K562 (cell line): Measurements from ENCODE around the gene ASPHD2. TPM values are rescaled to one million over a fixed set of nuclear protein-coding genes. Genes with fewer than 3 reads are reported as not detected.

ENCODE experiments used
- BMI1 ChIP-seq: fragments of 150-350 bp; IDR thresholded peaks from 2 replicates; pipeline ENCODE4 v1.6.1; 2014; ENCODE audit warnings: low read length
- CBX1 ChIP-seq: sonication (generic); IDR thresholded peaks from 2 replicates; pipeline ENCODE4 v1.6.1; 2016; ENCODE audit warnings: antibody characterized with exemption, low read depth, mild to moderate bottlenecking
- CC2D1A ChIP-seq: fragments of 450-650 bp; IDR thresholded peaks from 2 replicates; pipeline ENCODE4 v1.6.1; 2017; ENCODE audit warnings: mild to moderate bottlenecking
- E2F1 ChIP-seq: sonication (generic); formaldehyde crosslinking; IDR thresholded peaks from 2 replicates; pipeline ENCODE4 v1.8.1; 2023; ENCODE audit warnings: mild to moderate bottlenecking, missing genetic modification reagents, moderate library complexity
- JUND ChIP-seq, 2 experiments: IDR thresholded peaks; 2 replicates in 1 of 2; 3 replicates in 1 of 2; pipeline ENCODE4 v1.6.1; 2011; ENCODE audit warnings: borderline replicate concordance in 2 of 2, low read depth in 2 of 2, low read length in 2 of 2, improper control_type of control experiment in 1 of 2, missing biosample characterization in 1 of 2, missing genetic modification characterization in 1 of 2, missing genetic modification reagents in 1 of 2
- RREB1 ChIP-seq: fragments of 250-450 bp; sonication (Bioruptor Pico); IDR thresholded peaks from 2 replicates; pipeline ENCODE4 v1.4.0; 2020
- SIN3B ChIP-seq: fragments of 450-650 bp; IDR thresholded peaks from 2 replicates; pipeline ENCODE4 v1.6.1; 2017; ENCODE audit warnings: low read depth, mild to moderate bottlenecking, moderate library complexity
- SMARCC2 ChIP-seq: fragments of 450-650 bp; IDR thresholded peaks from 2 replicates; pipeline ENCODE4 v1.6.1; 2017; ENCODE audit warnings: antibody characterized with exemption, moderate library complexity, mild to moderate bottlenecking, low read depth
- TFE3 ChIP-seq: fragments of 450-650 bp; formaldehyde crosslinking; IDR thresholded peaks from 2 replicates; pipeline ENCODE4 v1.4.0; 2020; ENCODE audit warnings: mild to moderate bottlenecking, mixed read lengths
- THAP7 ChIP-seq: fragments of 250-450 bp; sonication (Bioruptor Pico); IDR thresholded peaks from 2 replicates; pipeline ENCODE4 v1.5.0; 2021
- ZBTB12 ChIP-seq: fragments of 250-450 bp; sonication (Bioruptor Pico); IDR thresholded peaks from 2 replicates; pipeline ENCODE4 v1.4.0; 2020
- ZNF133 ChIP-seq: fragments of 250-450 bp; sonication (Bioruptor Pico); IDR thresholded peaks from 2 replicates; pipeline ENCODE4 v1.4.0; 2020; ENCODE audit warnings: mild to moderate bottlenecking
- ZNF445 ChIP-seq: fragments of 250-450 bp; sonication (Bioruptor Pico); IDR thresholded peaks from 2 replicates; pipeline ENCODE4 v1.4.0; 2020; ENCODE audit warnings: low read depth, mild to moderate bottlenecking, moderate library complexity
- polyA plus RNA-seq, 8 experiments: library from polyadenylated mRNA; depleted of rRNA in 4 of 8; stranded (reverse) in 5 of 8; unstranded in 3 of 8; fragments of >200 nt; fragmentation: Nextera tagmentation in 2 of 8; fragmentation: Illumina TruSeq in 1 of 8; extraction: Ambion mirVana in 2 of 8; extraction: Trizol in 1 of 8; gene quantifications; 2 replicates each; pipeline versions ENCODE4 v1.2.1 to v1.2.3, GENCODE V29; 2011 to 2014; ENCODE audit warnings: inconsistent platforms in 1 of 8, missing spikeins in 1 of 8
- total RNA-seq, 7 experiments: library from RNA; depleted of rRNA in 6 of 7; stranded (reverse); fragments of >200 nt in 6 of 7; fragmentation: Illumina TruSeq in 2 of 7; extraction: Trizol in 2 of 7; gene quantifications; 2 replicates each; pipeline versions ENCODE4 v1.2.1 to v1.2.3, GENCODE V29; 2011 to 2021; ENCODE audit warnings: low replicate concordance in 1 of 7

The ASPHD2 gene
- total and polyA plus RNA-seq, 9 of the 15 experiments (the other 6 are each of a cell fraction or from before 2014, with no cell fraction given): 0.18 to 0.64 (median 0.36) TPM

GRCh38 chr22:26483439-26484359, 54.6 kb downstream of the ASPHD2 start, which contains the start of the genes HPS4 and SRRD (continued):
- TF ChIP-seq RREB1 (CRISPR knock-in tag): no peak
- TF ChIP-seq BMI1: no peak
- no peak for TF ChIP-seq ZNF133 (CRISPR knock-in tag)
- peak; percentile 65 for TF ChIP-seq TFE3 (CRISPR knock-in tag)
- peak; percentile 98 for TF ChIP-seq ZBTB12 (CRISPR knock-in tag)
- no peak for TF ChIP-seq E2F1 (CRISPR knock-in tag)
- TF ChIP-seq SIN3B: peak; percentile 92
- no peak for TF ChIP-seq SMARCC2
- TF ChIP-seq THAP7 (CRISPR knock-in tag): no peak
- TF ChIP-seq ZNF445: no peak
- peak; percentile 85 for TF ChIP-seq JUND (IDR thresholded peaks at IDR 0.05; ENCODE audit: borderline replicate concordance, low read depth, low read length)
- TF ChIP-seq JUND (tag; IDR thresholded peaks at IDR 0.05; ENCODE audit: borderline replicate concordance, low read depth, low read length): no peak; the same call in 1 of the 3 replicates
- TF ChIP-seq CC2D1A: 0 out of 2 replicates have a peak, but pooled peaks have one; percentile 42
- TF ChIP-seq CBX1: peak; percentile 81; the same call in 1 of the 2 replicates
